GM12875 (cell line): ENCODE data around the gene CNOT2.

Experiments
- H3K4me3 ChIP-seq: one replicate; pipeline ENCODE4 v1.5.1; 2011; ENCODE audit warnings: low read depth, low read length, control low read depth
- TF ChIP-seq, protein P1 (sequence below): IDR thresholded peaks from 2 replicates; pipeline ENCODE4 v1.5.1; 2011; ENCODE audit warnings: low read depth, mild to moderate bottlenecking, control low read depth, inconsistent platforms, low read length, moderate library complexity, borderline replicate concordance; ENCODE audit not compliant: insufficient read depth

CNOT2 gene

GRCh38 chr12:70332236-70332635 lies 89.0 kb downstream of the CNOT2 start:
- no peak overlapping the region for H3K4me3 ChIP-seq
- TF ChIP-seq, protein P1, sequence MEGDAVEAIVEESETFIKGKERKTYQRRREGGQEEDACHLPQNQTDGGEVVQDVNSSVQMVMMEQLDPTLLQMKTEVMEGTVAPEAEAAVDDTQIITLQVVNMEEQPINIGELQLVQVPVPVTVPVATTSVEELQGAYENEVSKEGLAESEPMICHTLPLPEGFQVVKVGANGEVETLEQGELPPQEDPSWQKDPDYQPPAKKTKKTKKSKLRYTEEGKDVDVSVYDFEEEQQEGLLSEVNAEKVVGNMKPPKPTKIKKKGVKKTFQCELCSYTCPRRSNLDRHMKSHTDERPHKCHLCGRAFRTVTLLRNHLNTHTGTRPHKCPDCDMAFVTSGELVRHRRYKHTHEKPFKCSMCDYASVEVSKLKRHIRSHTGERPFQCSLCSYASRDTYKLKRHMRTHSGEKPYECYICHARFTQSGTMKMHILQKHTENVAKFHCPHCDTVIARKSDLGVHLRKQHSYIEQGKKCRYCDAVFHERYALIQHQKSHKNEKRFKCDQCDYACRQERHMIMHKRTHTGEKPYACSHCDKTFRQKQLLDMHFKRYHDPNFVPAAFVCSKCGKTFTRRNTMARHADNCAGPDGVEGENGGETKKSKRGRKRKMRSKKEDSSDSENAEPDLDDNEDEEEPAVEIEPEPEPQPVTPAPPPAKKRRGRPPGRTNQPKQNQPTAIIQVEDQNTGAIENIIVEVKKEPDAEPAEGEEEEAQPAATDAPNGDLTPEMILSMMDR = no peak

DNA sequence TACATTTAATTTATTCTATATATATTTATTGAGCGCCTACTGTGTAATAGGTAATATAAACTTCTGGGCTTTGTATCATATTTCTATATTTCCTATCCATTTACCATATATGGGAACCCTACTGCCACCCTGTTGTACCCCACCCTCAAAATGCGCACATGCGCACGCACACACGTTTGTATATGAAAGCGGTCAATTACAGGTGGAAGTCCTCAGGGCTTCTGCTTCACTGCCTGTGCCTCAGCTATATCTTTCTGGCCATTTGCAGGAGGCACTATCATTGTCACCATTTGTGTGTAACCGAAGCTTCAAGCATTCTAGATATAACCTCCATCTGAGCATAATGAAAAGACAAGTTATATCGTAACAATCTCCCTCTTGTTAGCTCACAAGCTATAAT lies 91.5 kb downstream of the CNOT2 start:
- TF ChIP-seq, protein P1 = no peak
- no peak overlapping the region for H3K4me3 ChIP-seq

GRCh38 chr12:70338531-70338930 lies 95.3 kb downstream of the CNOT2 start:
- H3K4me3 ChIP-seq = no peak overlapping the region
- TF ChIP-seq, protein P1 = no peak

GRCh38 chr12:70351076-70351475 lies 107.8 kb downstream of the CNOT2 start:
- TF ChIP-seq, protein P1 = no peak
- no peak overlapping the region for H3K4me3 ChIP-seq

DNA sequence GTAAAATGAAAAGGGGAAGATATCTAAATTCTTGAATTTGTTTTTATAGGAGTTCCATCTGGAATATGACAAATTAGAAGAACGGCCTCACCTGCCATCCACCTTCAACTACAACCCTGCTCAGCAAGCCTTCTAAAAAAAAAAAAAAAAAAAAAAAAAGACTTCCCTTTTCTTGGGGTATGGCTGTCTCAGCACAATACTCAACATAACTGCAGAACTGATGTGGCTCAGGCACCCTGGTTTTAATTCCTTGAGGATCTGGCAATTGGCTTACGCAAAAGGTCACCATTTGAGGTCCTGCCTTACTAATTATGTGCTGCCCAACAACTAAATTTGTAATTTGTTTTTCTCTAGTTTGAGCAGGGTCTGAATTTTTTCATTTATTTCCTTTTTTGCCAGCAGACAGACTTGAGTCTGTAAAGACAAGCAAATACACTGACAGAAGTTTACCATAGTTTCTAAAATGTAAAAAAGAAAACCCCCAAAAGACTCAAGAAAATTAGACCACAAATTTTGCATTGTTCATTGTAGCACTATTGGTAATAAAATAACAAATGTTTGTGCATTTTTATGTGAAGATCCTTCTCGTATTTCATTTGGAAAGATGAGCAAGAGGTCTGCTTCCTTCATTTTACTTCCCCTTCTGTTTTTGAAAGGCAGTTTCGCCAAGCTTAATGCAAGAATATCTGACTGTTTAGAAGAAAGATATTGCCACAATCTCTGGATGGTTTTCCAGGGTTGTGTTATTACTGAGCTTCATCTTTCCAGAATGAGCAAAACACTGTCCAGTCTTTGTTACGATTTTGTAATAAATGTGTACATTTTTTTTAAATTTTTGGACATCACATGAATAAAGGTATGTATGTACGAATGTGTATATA lies 110.8 kb downstream of the CNOT2 start:
- no peak overlapping the region for H3K4me3 ChIP-seq
- TF ChIP-seq, protein P1 = no peak

DNA sequence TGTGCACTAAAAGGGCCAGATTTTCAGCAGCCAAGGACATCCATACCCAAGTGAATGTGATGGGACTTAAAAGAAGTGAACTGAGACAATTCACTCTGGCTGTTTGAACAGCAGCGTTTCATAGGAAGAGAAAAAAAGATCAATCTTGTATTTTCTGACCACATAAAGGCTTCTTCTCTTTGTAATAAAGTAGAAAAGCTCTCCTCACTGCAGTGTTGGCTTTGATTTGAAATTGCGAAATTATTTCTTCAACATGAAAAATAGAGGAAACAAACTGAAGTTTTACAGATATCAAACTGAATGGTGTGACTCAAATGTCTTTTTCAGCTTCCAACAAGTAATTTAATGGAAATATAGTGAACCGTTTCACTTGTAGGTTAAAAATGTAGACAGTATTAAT lies 111.6 kb downstream of the CNOT2 start:
- TF ChIP-seq, protein P1 = no peak
- H3K4me3 ChIP-seq = no peak overlapping the region

- TF ChIP-seq, protein P1 = no peak
Measured at GRCh38 chr12:70355972-70356371, 112.7 kb downstream of the CNOT2 start.

More at GRCh38 chr12:70355972-70356371, 112.7 kb downstream of the CNOT2 start:
- H3K4me3 ChIP-seq = no peak overlapping the region
